Measurements from ENCODE around the gene GLIS1. TPM values are rescaled to one million over a fixed set of nuclear protein-coding genes. Genes with fewer than 3 reads are reported as not detected.

Gene GLIS1
- total RNA-seq, 4 donors from 2014 or later = 0.63 to 2.4 (median 1.0) TPM

- 1 to 2% methylated on average over 25 to 48 of the region's 101 CpGs for WGBS, 2 donors
- intact Hi-C loops (cut with DNase I; ENCODE audit: low total_unique reads) = no loop called here
- no peak for DNase-seq (ENCODE audit: low spot score in 2 of 2)
- peak overlapping the region; percentile 31 for H3K4me3 ChIP-seq (ENCODE audit: low read depth, poor library complexity, severe bottlenecking)
- no peak for TF ChIP-seq CTCF (IDR thresholded peaks at IDR 0.05)
- TF ChIP-seq POLR2A (IDR thresholded peaks at IDR 0.05) = no peak
Measured at GRCh38 chr1:53738205-53739108, 507 bp downstream of the GLIS1 start.

- WGBS, 2 donors = 10 to 36% methylated on average over 11 to 38 of the region's 58 CpGs
- DNase-seq (ENCODE audit: low spot score in 2 of 2) = no peak
- TF ChIP-seq POLR2A (IDR thresholded peaks at IDR 0.05) (no peak), CTCF (IDR thresholded peaks at IDR 0.05) (no peak)
- no peak overlapping the region for H3K4me3 ChIP-seq (ENCODE audit: low read depth, poor library complexity, severe bottlenecking)
- intact Hi-C loops (cut with DNase I; ENCODE audit: low total_unique reads) = no loop called here
Measured at GRCh38 chr1:53737648-53738204, 1.2 kb downstream of the GLIS1 start.

GRCh38 chr1:53736290-53736689 is 2.7 kb downstream of the GLIS1 start:
- WGBS, 2 donors = 87 to 92% methylated on average over 11 of the region's 11 CpGs
- no peak for TF ChIP-seq CTCF (IDR thresholded peaks at IDR 0.05)
- no peak for TF ChIP-seq POLR2A (IDR thresholded peaks at IDR 0.05)

GRCh38 chr1:53735681-53736080 is 3.3 kb downstream of the GLIS1 start:
- TF ChIP-seq CTCF (IDR thresholded peaks at IDR 0.05) (no peak), POLR2A (IDR thresholded peaks at IDR 0.05) (no peak)
- intact Hi-C loops (cut with DNase I; ENCODE audit: low total_unique reads) = no loop called here
- DNase-seq (ENCODE audit: low spot score in 2 of 2) = peak in 1 of 2 donors; percentile 52
- no peak overlapping the region for H3K4me3 ChIP-seq (ENCODE audit: low read depth, poor library complexity, severe bottlenecking)
- 93 to 95% methylated on average over 5 of the region's 5 CpGs for WGBS, 2 donors

More at GRCh38 chr1:53736290-53736689, 2.7 kb downstream of the GLIS1 start:
- peak in 1 of 2 donors; percentile 43 for DNase-seq (ENCODE audit: low spot score in 2 of 2)
- no peak overlapping the region for H3K4me3 ChIP-seq (ENCODE audit: low read depth, poor library complexity, severe bottlenecking)
- intact Hi-C loops (cut with DNase I; ENCODE audit: low total_unique reads) = no loop called here

- no peak overlapping the region for H3K4me3 ChIP-seq (ENCODE audit: low read depth, poor library complexity, severe bottlenecking)
- intact Hi-C loops (cut with DNase I; ENCODE audit: low total_unique reads) = no loop called here
- peak in 1 of 2 donors; percentile 9 for DNase-seq (ENCODE audit: low spot score in 2 of 2)
- WGBS, 2 donors = 82 to 86% methylated on average over 5 of the region's 5 CpGs
- TF ChIP-seq CTCF (IDR thresholded peaks at IDR 0.05) (no peak), POLR2A (IDR thresholded peaks at IDR 0.05) (no peak)
Measured at GRCh38 chr1:53735261-53735660, 3.7 kb downstream of the GLIS1 start.

All from lower leg skin (tissue), 4 donors.